Fibroblast of peridontal ligament (primary cell): ENCODE results near the gene TRPM2.

Experiments
- DNase-seq: peaks from one replicate; pipeline ENCODE4 v3.0.0-alpha.2; 2010; ENCODE audit errors: extremely low read depth

TRPM2 gene

DNA sequence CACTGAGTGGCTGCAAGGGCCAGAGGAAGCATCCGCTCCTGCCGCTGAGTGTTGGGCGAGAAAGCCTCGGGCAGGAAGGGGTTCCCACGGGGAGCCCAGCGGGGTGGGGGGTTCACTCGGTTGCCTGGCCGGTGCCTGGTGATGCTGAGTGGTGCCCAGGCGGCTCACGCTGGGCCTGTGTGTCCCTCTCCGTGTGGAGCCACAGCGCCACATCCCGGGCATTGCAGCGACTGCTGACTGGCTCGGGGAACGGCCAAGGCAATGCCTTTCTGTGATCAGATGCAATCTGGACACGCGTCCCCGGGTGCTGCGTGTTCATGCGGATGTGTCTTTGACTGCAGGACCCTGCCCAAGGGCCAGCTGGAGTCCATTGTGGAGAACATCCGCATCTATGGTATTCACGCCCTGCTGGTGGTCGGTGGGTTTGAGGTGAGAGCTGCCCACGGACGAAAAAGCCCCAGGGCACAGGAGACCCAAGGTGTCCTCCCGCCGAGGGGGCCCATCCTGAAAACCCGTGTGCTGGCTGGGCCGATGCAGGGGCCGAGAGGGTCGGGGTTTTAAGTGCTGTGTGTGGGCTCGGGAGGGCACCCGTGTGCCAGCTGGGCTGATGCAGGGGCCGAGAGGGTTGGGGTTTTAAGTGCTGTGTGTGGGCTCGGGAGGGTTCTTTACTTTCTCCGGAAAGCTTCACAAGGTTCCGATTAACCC is 30.6 kb upstream of the TRPM2 start:
- no peak for DNase-seq

- no peak for DNase-seq
Observed at GRCh38 chr21:44323591-44323990, 29.8 kb upstream of the TRPM2 start.

GRCh38 chr21:44324106-44324853 is 29.1 kb upstream of the TRPM2 start:
- DNase-seq = no peak

DNA sequence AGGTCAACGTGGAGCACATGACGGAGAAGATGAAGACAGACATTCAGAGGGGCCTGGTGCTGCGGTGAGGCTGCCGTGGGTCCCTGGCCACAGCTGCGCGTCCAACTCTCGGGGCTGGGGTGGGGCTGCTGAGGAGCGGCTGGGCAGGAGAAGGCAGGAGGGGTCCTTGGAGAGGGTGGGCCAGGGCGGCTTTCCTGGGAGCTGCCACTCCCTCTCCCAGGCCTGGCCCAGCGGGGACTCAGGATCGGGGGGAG is 28.6 kb upstream of the TRPM2 start:
- DNase-seq = no peak

DNA sequence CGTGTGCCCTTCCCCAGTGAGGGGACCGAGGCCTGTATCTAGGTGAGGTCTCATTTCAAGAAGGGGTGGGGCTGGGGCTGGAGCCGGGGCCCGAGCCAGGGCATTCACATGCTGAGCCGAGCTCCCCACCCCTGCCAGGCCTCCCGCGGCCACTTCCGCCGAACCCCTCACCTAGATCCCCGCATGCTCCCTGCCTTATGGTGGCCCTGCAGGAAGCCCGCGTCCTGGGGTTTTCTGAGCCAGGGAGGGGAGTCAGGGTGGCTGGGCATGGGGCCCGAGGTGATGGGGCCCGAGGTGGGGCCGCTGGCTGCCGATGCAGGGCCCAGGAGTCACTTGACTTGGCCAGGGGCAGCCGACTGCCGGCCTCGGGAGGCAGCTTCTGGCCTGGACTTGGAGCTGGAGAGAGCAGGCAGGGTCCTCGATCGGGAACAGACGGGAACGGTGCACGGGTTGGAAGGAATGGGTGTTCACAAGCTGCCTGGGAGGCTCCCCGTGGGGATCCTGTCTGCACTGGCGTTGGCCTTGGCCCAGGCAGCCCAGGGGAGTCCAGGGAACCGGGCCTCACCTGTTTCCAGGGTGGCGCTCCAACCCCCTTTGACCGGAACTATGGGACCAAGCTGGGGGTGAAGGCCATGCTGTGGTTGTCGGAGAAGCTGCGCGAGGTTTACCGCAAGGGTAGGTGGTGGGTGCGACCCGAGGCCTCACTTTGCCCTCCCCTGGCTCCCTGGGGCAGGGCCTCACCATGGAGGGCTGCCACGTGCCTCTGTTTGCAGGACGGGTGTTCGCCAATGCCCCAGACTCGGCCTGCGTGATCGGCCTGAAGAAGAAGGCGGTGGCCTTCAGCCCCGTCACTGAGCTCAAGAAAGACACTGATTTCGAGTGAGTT is 27.8 kb upstream of the TRPM2 start:
- no peak for DNase-seq

DNA sequence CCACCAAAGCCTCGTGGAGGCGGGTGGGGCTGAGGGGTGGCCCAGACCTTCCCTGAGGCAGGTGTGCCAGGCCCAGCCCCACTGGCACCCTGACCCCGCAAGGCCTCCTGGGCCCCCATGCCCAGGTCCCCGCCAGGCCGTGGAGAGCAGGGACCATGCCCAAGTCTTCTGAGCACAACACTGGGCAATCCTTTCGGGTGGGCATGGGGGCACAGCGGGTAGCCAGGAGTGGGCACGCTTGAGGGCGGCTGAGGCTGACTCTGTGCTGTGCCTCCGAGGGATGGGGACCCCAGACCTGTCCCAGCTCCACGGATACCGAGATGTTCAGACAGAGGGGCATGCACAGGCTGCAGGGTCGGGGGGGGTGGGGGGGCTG is 27.2 kb upstream of the TRPM2 start:
- no peak for DNase-seq

DNA sequence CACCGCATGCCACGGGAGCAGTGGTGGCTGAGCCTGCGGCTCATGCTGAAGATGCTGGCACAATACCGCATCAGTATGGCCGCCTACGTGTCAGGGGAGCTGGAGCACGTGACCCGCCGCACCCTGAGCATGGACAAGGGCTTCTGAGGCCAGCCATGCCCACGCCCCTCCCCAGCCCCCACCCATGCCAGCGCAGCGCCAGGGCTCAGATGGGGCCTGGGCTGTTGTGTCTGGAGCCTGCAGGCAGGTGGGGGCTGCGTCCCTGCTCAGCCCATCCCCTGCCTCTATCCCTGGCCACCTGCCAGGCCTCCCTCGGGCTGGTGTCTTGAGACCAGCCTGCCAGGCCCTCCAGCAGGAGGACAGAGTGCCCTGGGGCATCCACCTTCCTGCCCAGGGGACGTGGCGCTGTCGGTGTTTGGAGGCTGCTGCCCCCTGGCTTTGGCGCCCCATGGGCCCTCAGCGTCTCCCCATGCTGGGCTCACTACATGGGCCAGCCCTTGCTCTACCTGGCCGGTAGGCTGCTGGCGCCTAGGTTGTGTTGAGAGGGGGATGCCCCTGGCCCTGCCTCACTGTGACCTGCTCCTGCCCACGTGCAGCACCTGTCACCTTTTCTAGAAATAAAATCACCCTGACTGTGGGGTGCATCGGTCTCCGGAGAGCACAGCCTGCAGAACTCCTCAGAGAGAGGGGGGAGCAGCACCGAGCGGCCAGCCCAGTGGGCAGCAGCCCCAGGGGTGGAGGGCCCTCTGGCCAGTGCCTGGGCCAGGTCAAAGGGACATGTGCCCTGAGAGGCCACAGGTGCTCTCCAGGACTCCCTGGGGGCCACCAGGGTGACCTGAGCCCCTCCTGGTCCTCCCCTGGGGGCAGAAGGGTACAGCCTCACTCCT is 26.5 kb upstream of the TRPM2 start:
- DNase-seq = no peak

GRCh38 chr21:44327603-44327974 is 25.8 kb upstream of the TRPM2 start:
- no peak for DNase-seq

- DNase-seq = no peak
Observed at GRCh38 chr21:44328242-44328895, 25.1 kb upstream of the TRPM2 start.

DNA sequence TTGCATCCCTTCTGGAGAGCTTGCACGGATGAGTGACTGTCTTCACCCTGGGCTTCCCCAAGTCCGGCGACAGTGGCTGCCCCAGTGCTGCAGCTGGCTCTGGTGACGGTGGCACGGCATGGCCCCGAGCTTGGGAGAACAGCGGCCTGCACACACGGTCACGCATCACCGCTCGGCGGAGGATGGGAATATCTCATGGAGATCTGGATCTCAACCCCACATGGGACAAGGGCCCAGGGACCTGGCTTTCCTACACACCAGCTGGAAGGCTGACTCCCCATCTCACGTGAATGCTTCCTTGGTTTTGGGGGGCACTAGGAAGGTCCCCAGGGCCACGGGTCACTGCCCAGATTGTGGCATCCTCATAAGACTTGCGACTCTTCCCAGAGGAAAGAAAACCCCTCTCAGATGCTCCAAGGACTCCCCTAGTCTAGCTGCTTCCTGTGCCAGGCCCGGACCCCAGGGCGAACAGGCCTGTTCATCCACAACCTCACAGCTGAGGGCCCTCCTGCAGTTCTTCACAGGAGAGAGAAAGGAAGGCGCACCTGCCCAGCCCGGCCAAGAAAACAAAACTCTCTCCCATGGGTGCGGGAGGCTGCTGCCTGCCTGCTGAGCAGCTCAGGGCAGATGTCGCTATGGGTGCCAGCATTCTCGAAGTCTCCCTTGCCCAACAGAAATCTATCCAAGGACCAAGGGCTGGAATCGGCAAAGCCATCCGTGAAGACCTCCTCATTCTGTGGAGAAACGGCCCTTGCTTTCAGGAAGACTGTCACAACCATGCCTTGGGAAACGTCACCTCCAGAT is 24.1 kb upstream of the TRPM2 start:
- no peak for DNase-seq

DNA sequence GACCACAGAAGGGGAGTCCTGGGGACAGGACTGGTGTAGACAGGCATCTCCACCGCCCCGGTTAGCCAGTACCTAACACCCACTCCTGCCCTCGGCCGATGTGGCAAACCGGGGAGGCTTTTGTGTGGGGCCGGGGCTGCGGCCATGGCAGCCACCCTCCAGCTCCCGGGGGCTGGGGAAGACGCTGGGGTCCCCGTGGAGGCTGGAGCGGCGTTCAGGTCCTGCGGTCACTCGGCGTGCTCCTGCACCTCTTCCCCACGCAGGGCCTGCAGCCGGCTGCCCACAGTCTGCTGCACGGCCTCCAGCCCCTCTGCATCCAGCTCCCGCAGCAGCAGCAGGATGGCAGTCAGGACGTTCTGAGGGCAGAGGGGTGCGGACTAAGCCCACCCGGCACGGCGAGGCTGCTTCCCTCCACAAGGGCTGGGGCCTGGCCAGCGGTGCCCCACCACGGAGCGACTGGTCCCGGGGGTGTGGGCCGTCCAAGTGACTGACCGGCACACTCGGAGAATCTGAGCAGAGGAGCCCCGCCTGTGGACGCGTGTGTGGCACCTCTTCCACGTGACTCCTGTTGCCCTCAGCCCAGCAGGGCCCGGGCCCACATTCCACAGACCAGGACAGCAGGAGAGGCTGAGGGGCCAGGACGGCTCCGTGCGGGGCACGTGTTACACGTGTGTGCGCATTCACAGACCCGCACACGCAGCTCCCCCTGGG is 23.3 kb upstream of the TRPM2 start:
- DNase-seq = no peak

DNA sequence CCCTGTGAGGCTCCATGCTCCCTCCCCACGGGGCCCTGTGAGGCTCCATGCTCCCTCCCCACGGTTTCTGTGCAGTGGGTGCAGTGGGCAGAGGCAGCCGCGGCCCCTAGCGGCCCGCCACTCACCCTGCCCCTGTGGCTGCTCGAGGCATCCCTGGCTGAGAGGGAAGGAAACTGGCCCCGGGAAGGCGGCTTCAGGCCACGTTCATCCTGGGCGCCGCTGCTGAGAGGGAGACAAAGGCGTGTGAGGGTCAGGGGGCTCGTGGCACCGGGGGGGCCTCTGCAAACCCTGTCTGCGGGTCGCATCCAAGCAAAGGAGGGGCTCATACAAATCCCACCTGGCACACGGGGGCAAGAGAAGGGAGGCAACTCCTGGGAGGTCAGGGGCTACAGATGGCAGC is 22.7 kb upstream of the TRPM2 start:
- no peak for DNase-seq

GRCh38 chr21:44331209-44331608 is 22.2 kb upstream of the TRPM2 start:
- DNase-seq = no peak

DNA sequence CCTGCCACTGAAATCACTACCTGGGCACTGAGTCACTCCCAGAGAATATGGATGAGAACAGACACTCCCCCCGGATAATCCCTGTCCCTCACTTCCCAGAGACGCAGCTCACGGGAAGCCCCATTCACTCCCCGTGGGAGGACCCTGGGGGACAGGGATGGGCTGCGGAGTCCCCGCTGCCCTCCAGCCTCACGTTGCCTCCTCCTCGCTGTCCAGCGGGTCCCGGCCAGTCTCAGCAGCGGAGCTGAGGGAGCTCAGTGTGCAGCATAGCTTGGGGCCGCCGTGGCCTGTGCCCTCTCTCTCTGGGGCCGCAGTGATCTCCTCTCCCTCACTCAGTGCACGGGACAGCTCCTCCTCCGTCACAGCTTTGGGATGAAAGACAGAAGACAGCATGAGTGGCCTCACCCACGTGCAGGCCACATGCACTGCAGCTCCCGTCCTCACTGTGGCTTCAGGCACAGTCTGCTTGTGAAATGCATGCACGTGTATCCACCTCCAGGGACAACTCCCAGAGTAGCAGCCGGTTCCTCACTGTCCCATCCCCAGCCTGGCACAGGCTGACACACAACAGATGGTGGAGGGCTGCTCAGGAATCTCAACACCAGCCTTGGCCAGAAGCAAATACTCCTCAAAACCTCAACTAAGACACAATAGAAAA is 21.6 kb upstream of the TRPM2 start:
- DNase-seq = no peak

- DNase-seq = no peak
Observed at GRCh38 chr21:44332383-44332782, 21.0 kb upstream of the TRPM2 start.

GRCh38 chr21:44332965-44333364 is 20.5 kb upstream of the TRPM2 start:
- no peak for DNase-seq

DNA sequence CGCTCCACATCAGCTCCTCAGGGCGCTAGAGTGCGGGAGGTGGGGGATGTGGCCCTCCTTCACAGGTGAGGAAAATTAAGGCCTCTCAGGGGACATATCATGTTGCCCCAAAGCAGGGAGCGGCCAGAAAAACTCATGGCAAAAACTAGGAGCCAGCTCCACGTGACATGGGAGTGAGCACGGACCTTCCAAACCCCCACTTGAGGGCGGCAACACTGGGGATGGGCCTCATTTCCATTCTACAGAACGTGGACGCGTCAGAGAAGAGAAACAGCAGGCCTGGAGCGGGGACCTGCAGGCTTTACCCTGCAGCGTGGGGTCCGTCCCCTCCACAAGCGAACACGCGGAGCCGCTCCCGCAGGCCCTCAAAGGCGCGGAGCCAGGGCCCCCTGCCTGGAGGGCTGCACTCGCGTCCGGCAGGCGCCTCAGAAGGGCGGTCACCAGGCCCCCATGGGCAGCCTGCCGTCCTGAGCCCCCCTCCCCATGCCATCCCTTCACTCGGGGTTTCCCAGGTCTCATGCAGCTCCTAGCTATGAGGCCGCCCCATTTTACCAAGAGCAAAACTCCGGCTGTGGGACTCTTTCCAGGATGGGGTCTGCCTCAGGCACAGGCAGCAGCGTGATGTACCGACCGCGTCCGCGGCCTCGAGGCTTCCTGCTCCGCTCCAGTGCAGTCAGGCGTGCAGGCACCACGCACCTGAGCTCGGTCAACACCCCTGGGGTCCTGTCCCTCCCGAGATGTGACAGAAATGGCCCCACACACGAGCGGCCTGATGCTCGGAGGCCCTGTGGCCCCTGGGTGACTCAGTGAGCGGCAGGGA is 19.7 kb upstream of the TRPM2 start:
- DNase-seq = no peak

DNA sequence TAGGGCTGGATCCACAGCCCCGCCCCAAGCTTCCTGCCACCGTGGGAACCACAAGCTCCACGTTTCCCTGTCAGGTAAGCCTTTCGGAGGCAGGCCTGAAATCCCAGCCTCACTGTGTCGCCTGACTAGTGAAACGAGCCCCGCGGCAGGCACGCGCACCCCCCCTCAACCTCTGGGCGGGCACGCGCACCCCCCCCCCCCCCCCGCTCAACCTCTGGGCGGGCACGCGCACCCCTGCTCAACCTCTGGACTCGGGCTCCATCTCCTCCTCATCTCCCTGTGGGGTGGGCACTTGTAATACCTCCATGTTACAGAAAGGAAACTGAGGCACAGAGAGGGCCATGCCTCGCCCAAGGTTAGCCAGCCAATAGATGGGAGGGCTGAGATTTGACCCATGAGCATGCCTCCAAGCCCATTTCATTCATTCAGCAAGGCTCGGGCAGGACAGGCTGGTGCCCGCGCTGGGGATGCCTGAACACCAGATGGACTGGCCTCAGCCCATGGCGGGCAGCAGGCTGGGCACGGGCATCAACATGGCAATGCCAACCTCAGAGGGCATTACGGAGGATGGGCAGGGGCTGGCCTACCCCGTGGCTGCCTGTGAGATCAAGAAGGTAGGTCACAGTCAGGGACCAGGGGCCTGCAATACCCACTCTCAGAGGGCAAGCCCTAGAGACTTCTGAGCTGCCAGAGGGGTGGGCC is 18.9 kb upstream of the TRPM2 start:
- no peak for DNase-seq
